HG03064 (cell line): ENCODE measurements around the gene NDOR1.

Source experiments
- ATAC-seq: cut with Tn5 transposase; IDR thresholded peaks from one replicate; pipeline ENCODE4 v1.9.1; 2021; ENCODE audit warnings: low read depth; ENCODE audit not compliant: unreplicated experiment

NDOR1 gene

DNA sequence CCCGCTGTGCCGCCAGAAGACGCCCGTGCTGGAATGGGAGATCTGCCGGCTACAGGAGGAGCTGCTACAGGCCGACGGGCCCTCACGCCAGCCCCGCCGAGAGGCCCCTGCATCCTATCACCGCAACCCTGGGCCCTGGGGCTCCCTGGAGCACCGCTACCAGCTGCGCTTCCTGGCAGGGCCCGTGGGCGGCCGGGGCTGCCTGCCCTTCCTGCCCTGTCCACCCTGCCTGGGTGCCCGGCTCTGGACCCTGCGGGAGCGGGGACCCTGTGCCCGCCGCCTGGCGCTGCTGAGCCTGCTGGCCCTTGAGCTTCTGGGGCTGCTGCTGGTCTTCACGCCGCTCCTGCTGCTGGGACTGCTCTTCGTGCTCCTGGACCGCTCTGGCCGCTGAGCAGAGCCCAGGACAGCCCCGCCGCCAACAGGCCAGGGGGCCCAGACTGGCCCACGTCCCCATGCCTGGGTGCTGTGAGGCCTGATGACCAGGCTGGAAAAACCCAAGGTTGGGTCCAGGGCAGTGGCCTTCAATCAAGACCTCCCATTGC is 12.8 kb downstream of the NDOR1 start:
- no peak for ATAC-seq

DNA sequence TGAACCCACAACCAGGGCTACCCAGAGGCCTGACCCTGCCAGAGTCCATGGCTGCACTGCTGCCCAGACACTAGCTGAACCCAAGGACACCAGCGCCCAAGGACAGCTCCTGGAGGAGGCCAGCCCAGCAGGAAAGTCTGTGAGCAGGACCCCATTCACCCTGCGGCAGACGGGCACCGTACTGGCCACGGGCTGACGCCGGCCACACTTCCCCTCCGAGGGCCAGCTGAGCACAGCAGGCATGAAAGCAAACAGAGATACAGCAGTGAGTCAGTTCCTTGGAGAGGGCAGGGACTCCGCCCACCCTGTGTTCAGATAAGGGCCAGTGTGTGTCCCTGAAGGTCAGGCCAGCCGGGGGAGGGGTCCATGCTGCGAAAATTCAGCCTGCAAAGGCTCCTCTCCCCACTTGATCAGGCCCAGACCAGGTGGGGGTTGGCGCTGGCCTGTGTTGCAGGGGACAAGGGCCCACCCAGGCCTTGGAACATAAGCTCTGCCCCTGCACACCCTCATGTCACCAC is 13.3 kb downstream of the NDOR1 start:
- ATAC-seq = no peak

DNA sequence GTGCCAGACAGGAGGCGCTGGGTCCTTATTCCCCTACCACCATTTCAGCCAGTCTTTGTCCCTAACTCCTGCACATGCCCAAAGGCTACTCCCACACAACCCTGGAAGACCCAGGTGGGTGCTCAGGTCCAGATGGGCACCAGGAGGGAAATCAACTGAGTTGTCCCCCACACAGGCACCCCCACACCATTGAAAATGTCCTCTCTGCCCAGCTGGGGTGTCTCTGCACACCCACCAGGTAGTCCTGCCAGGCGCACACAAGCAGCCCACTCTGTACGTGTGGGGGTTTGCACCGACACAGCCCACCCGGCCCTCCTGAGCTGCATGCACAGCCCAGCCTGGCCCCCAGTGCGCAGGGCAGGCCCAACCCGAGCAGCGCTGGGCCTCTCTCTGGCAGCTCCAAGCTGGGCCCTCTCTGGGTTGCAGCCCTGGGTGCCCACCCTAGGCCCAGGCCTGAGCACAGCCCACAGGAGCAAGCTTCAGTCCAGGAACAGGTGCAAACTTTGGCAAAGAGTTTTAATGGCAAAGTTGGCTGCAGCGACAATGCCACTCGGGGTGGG is 14.3 kb downstream of the NDOR1 start:
- ATAC-seq = no peak

DNA sequence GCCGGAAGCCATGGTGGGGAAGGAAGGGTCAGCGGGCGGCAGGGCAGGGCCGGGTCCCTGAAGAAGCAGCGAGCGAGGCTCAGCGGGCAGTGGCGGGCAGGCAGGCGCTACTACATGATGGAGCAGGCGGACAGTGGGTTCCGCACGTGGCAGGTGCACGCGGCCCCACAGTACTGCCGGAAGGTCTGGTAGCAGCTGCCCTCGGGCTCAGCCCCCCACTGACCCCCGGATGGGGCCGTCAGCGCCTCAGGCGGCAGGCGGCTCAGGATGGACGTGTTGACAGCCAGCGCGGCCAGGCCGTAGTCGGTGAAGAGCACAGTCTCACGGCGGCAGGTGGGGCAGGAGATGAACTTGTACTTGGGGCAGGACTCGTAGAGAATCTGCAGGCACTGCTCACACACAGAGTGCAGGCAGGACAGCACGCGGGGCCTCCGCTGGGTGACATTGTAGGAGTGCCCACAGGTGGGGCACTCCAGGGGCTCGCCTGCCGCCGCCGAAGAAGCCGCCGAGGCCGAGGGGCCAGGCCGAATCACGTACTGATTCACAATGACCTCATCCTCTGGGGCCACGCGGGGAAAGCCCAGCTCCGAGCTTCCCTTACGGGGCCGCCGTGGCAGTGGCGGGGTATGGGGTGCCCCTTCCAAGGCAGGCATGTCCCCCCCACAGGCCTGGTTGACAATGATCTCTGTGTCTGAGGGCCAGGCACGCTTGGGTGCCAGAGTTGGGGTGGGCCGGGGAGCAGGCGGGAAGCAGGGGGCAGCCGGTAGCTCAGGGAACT is 15.0 kb downstream of the NDOR1 start:
- ATAC-seq = no peak

GRCh38 chr9:137221095-137221505 is 15.6 kb downstream of the NDOR1 start:
- ATAC-seq = no peak

- no peak for ATAC-seq
Observed at GRCh38 chr9:137221506-137222111, 16.1 kb downstream of the NDOR1 start.

GRCh38 chr9:137222190-137223077 is 16.9 kb downstream of the NDOR1 start, which contains the start of gene RNF208:
RNF208 (minus strand) TSS chr9:137222240; CDS start chr9:137221212, 1,028 bp downstream.
- peak; percentile 4 for ATAC-seq

GRCh38 chr9:137223078-137223970 is 17.8 kb downstream of the NDOR1 start:
- ATAC-seq = peak; percentile 60

DNA sequence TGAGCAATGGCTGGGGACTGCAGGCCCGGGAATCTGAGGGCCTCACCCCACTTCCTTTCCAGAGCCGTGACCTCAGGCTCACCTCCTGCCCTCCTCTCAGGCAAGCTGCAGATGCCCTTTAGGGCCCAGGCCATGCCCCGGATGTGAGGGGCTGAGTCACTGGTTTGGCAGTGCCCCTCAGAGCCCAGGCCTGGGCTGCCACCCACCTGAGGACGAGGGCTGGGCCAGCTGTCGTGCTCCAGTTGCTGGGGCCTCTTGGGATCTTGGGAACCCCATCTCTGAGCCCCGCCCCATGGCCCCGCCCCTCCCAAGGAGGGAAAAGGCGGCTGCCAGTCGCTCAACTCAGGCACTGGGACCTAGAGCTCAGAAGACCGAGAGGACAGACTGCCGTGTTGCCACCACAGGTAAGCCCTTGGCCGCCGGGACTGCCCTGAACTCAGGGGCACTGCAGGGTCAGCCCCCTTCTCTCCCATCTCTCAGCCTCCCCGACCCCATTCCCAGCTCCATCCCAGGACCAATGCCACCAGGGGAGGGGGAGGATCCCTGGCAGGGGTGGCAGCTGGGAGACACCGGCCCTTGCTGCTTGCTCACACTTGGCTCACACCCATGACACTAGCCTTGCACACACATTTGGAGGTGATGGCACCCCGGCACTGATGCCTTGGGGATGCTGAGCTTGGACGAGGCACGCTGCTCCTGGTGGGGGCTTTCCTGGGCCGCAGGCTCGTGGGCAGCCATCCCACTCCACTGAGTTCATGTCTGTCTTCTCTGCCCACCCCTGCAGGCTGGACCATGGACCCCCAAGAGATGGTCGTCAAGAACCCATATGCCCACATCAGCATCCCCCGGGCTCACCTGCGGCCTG is 19.6 kb downstream of the NDOR1 start, which contains the start of gene CYSRT1:
TSS of gene CYSRT1 (plus strand) at position 345 of the 865 bp plus-strand sequence. CDS start at position 793, 448 bp downstream.
- ATAC-seq = no peak

GRCh38 chr9:137225699-137226331 is 20.3 kb downstream of the NDOR1 start:
- ATAC-seq = no peak

- ATAC-seq = no peak
Observed at GRCh38 chr9:137226338-137227053, 21.0 kb downstream of the NDOR1 start.

- no peak for ATAC-seq
Observed at GRCh38 chr9:137227054-137227852, 21.8 kb downstream of the NDOR1 start, which contains the start of gene RNF224. RNF224 (plus strand) TSS chr9:137227502; CDS start chr9:137228336, 834 bp downstream.

GRCh38 chr9:137227853-137228505 is 22.5 kb downstream of the NDOR1 start:
- no peak for ATAC-seq

- ATAC-seq = no peak
Observed at GRCh38 chr9:137228506-137228967, 23.0 kb downstream of the NDOR1 start.
